Mammary epithelial cell (primary cell): ENCODE measurements around the gene NRF1.
"Not testable (repeated sequence)": the region's sequence is repeated elsewhere in the genome, so short reads cannot be mapped to it uniquely, and the experiment has no call there.

Source experiments
- EZH2 ChIP-seq: IDR thresholded peaks from 2 replicates; pipeline ENCODE4 v1.6.1; 2012; ENCODE audit warnings: low read length, inconsistent platforms, borderline replicate concordance
- TF ChIP-seq, protein P1 (sequence below), 2 donors: IDR thresholded peaks in 1 of 2; conservative IDR thresholded peaks in 1 of 2; 2 replicates each; pipeline ENCODE4 v1.5.1; 2011 to 2012; ENCODE audit warnings: inconsistent platforms in 2 of 2, low read length in 2 of 2, mild to moderate bottlenecking in 2 of 2, control low read depth in 1 of 2, low read depth in 1 of 2; ENCODE audit not compliant: insufficient read depth in 1 of 2; ENCODE audit errors: extremely low read depth in 1 of 2

DNA sequence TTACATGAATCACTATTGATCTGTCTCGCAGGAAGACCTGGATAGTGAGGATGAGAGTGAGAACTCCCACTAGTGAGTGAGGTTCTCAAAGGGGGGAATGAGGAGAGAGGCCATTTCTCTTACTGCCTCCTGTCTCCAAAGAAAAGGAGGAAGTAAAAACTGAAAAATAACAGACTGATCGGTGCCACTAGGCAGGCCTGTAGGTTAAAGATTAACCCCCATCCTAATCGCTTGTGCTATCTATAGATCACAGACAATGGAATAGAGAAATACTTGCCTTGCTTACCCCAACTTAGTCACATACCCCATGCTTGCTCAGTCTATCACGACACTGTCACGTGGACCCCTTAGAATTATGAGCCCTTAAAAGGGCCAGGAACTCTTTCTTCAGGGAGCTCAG is 25.3 kb upstream of the NRF1 start:
- TF ChIP-seq, protein P1, sequence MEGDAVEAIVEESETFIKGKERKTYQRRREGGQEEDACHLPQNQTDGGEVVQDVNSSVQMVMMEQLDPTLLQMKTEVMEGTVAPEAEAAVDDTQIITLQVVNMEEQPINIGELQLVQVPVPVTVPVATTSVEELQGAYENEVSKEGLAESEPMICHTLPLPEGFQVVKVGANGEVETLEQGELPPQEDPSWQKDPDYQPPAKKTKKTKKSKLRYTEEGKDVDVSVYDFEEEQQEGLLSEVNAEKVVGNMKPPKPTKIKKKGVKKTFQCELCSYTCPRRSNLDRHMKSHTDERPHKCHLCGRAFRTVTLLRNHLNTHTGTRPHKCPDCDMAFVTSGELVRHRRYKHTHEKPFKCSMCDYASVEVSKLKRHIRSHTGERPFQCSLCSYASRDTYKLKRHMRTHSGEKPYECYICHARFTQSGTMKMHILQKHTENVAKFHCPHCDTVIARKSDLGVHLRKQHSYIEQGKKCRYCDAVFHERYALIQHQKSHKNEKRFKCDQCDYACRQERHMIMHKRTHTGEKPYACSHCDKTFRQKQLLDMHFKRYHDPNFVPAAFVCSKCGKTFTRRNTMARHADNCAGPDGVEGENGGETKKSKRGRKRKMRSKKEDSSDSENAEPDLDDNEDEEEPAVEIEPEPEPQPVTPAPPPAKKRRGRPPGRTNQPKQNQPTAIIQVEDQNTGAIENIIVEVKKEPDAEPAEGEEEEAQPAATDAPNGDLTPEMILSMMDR (conservative IDR thresholded peaks at IDR 0.05 in 1 of 2, IDR thresholded peaks at IDR 0.05 in 1 of 2; ENCODE audit: extremely low read depth in 1 of 2, insufficient read depth in 1 of 2, low read depth in 1 of 2, low read length in 2 of 2) = not testable (repeated sequence)
- not testable (repeated sequence) for TF ChIP-seq EZH2
